Chondrocyte (in vitro differentiated cells): ENCODE data around the gene PTPRE. TPM values are rescaled to one million over a fixed set of nuclear protein-coding genes. Genes with fewer than 3 reads are reported as not detected.
A peak's percentile ranks its signal among the peaks of the same experiment; 100 is the strongest.

Experiments
- DNase-seq: peaks from one replicate; pipeline ENCODE4 v3.0.0; 2021; ENCODE audit warnings: mixed read lengths, low spot score
- H3K27ac Mint-ChIP-seq: one replicate; pipeline ENCODE4 v1.8.0; 2021; ENCODE audit warnings: mild to moderate bottlenecking, moderate library complexity, mixed read lengths; ENCODE audit not compliant: unreplicated experiment
- H3K27me3 Mint-ChIP-seq: 2 replicates; pipeline ENCODE4 v1.8.0; 2021; ENCODE audit warnings: low read depth, mixed read lengths
- H3K36me3 Mint-ChIP-seq: 2 replicates; pipeline ENCODE4 v1.8.0; 2021; ENCODE audit warnings: low read depth, mixed read lengths
- H3K4me1 Mint-ChIP-seq: 2 replicates; pipeline ENCODE4 v1.8.0; 2021; ENCODE audit warnings: low read depth, mild to moderate bottlenecking, mixed read lengths
- H3K4me3 Mint-ChIP-seq: one replicate; pipeline ENCODE4 v1.8.0; 2021; ENCODE audit warnings: mild to moderate bottlenecking, moderate library complexity, mixed read lengths; ENCODE audit not compliant: unreplicated experiment
- H3K9me3 Mint-ChIP-seq: 2 replicates; pipeline ENCODE4 v1.8.0; 2021; ENCODE audit warnings: low read depth, mixed read lengths
- CTCF ChIP-seq: fragments of 200-600 bp; sonication (generic); IDR thresholded peaks from 2 replicates; pipeline ENCODE4 v1.5.0; 2021; ENCODE audit warnings: antibody characterized with exemption, mild to moderate bottlenecking, moderate library complexity
- total RNA-seq: library from RNA; stranded (reverse); gene quantifications from 3 replicates; pipeline ENCODE4 v1.2.1, GENCODE V29; 2021

Gene PTPRE
- total RNA-seq, 1 donor from 2014 or later = 6.2 TPM

DNA sequence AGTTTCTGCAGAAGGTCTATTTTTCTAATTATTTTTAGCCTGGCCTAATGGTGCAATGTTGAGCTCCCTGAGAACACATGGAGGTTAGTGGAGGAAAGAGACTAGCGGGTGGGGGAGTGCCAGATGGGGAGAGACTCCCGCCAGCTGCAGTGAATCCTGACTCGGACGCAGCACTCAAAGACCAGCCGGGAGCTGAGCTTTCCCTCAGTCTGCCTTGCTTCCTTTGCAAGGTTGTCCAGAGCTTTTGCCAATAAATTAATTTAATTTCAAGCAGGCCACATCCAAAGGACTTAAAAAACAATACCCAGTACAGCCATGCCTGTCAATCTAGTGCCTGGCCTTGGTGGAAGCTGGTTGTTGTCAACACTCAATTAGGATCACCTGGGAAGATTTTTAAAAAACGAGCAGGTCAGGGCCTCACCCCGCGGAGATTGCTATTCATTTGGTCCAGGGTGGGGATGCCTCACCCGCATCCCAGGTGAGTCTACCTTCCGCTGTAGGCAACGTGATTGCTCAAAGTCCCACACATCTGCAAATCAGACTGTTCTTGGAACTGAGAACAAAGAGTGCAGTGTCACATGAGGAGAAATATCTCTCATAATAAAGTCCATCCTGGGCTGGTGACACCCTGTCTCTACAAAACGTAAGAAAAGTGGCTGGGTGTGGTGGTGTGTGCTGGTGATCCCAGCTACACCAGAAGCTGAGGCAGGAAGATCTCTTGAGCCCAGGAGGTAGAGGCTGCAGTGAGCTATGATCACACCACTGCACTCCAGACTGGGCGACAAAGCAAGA is 18.2 kb upstream of the PTPRE start:
- DNase-seq = no peak
- H3K36me3 Mint-ChIP-seq = no peaks in the 10 kb centered on the region
- no peak for TF ChIP-seq CTCF
- peak overlapping the region; percentile 41 for H3K27ac Mint-ChIP-seq
- no peaks in the 10 kb centered on the region for H3K9me3 Mint-ChIP-seq
- H3K4me1 Mint-ChIP-seq = peaks cover 14% of the 10 kb centered on the region
- no peak overlapping the region for H3K4me3 Mint-ChIP-seq
- H3K27me3 Mint-ChIP-seq = peaks cover 2% of the 10 kb centered on the region

- H3K27me3 Mint-ChIP-seq = peaks cover 3% of the 10 kb centered on the region
- H3K36me3 Mint-ChIP-seq = no peaks in the 10 kb centered on the region
- peaks cover 14% of the 10 kb centered on the region for H3K4me1 Mint-ChIP-seq
- no peak for TF ChIP-seq CTCF
- no peak for DNase-seq
- H3K4me3 Mint-ChIP-seq = no peak overlapping the region
- H3K27ac Mint-ChIP-seq = peak overlapping the region; percentile 60
- no peaks in the 10 kb centered on the region for H3K9me3 Mint-ChIP-seq
These were observed 17.2 kb upstream of the PTPRE start for GRCh38 chr10:127889605-127890195.

DNA sequence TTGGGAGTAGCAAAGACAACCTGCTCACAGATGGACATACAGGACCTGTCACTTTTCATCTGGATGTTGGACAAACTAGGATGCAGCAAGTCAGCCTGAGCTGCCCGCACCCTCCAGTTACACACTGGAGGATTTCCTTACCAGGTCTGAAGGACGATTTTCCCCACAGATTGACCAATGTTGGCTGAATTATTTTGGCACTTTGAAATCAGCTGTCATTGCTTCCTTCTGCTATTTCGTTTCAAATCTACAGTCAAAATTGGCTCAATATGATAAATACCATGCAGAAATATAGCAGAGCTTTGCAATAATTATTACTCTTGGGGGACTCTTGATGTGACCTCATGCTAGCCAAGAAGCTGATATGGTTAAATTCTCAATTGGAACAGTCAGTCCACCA is 16.7 kb upstream of the PTPRE start:
- H3K4me3 Mint-ChIP-seq = no peak overlapping the region
- H3K36me3 Mint-ChIP-seq = no peaks in the 10 kb centered on the region
- H3K27ac Mint-ChIP-seq = no peak overlapping the region
- no peak for TF ChIP-seq CTCF
- H3K9me3 Mint-ChIP-seq = no peaks in the 10 kb centered on the region
- DNase-seq = no peak
- H3K27me3 Mint-ChIP-seq = peaks cover 3% of the 10 kb centered on the region
- H3K4me1 Mint-ChIP-seq = peaks cover 14% of the 10 kb centered on the region

DNA sequence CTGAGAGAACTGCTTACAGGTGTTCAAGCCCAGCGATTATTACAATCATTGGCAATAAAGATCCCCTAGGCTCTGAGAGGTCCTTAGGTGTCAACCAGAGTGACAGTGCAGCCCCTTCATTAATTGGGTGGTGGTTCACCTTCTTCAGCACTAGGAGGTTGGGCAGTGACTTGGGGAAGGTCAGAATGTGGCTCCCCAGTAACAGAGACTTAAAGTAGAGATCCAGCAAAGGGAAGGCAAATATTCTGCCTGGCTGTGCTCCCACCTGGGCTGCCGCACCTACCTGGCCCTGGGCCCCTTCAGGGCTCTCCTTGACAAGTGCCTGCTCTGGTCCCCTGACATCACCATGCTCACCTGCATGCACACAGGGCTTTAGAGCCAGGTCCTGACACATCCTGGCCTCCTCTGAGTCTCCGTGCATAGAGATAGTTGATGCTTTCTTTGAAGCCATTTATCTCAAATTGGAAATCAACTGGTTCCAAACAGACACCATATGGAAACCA is 16.0 kb upstream of the PTPRE start:
- TF ChIP-seq CTCF = no peak
- Mint-ChIP-seq H3K4me3 (no peak overlapping the region), H3K9me3 (no peaks in the 10 kb centered on the region), H3K36me3 (no peaks in the 10 kb centered on the region), H3K4me1 (peaks cover 14% of the 10 kb centered on the region), H3K27ac (no peak overlapping the region), H3K27me3 (peaks cover 3% of the 10 kb centered on the region)
- no peak for DNase-seq

DNA sequence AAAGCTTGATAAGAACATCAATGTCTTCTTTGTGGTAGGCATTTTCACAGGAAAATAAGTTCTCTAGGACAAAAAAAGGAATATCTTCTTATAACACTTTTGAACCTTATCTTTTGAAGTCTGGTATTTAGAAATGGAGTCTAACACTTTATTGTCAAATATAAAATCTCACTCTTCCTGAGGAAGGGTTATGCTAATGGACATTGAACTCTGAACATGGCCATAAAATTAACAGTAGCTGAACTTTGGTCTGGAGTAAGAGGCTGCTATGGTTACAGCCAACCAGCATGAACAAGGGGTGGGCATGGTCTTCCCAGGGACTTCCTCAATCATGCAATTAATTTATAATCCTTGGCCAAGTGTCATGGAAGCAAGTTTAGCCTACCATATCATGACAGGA is 14.2 kb upstream of the PTPRE start, which contains the start of gene CLRN3:
TSS of gene CLRN3 (minus strand) at position 199 of the 400 bp plus-strand sequence. CDS start at position 42, 157 bp downstream.
- Mint-ChIP-seq H3K4me3 (no peak within 1 kb of the TSS), H3K4me1 (peaks cover 14% of the 10 kb centered on the region)
- TF ChIP-seq CTCF = no peak

More for the DNA sequence above, 14.2 kb upstream of the PTPRE start, which contains the start of gene CLRN3:
- Mint-ChIP-seq H3K36me3 (no peaks in the 10 kb centered on the region), H3K9me3 (peaks cover 3% of the 10 kb centered on the region), H3K27me3 (peaks cover 3% of the 10 kb centered on the region), H3K27ac (no peak within 1 kb of the TSS)
- no peak for DNase-seq
